GM18505 (cell line): Measurements from ENCODE around the gene NDRG3.
"Not testable (repeated sequence)": the region's sequence is repeated elsewhere in the genome, so short reads cannot be mapped to it uniquely, and the experiment has no call there.

ENCODE experiments used
- ATAC-seq: cut with Tn5 transposase; IDR thresholded peaks from one replicate; pipeline ENCODE4 v1.9.1; 2021; ENCODE audit not compliant: unreplicated experiment
- POLR2A ChIP-seq: IDR thresholded peaks from 4 replicates; pipeline ENCODE4 v1.6.1; 2011; ENCODE audit warnings: borderline replicate concordance; ENCODE audit not compliant: insufficient read depth, insufficient read length; ENCODE audit errors: extremely low read depth

NDRG3 gene

DNA sequence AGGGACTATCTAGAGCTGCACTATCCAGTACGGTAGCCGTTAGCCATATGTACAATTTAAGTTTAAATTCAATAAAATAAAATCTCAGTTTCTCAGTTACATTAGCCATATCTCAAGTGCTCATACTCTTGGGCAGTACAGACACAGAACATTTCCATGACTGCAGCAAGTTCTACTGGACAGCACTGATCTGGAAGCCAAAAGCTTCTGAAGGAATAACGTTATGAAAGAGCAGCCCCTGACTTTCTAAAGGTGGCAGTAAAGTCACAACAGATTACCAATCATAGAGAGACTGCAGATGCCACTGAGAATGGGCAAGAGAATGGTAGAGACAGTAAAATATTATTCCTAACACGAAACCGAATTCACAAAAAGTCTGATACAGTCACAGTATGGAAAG, 36.8 kb downstream of the NDRG3 start:
- ATAC-seq, result no peak
- no peak for TF ChIP-seq POLR2A

DNA sequence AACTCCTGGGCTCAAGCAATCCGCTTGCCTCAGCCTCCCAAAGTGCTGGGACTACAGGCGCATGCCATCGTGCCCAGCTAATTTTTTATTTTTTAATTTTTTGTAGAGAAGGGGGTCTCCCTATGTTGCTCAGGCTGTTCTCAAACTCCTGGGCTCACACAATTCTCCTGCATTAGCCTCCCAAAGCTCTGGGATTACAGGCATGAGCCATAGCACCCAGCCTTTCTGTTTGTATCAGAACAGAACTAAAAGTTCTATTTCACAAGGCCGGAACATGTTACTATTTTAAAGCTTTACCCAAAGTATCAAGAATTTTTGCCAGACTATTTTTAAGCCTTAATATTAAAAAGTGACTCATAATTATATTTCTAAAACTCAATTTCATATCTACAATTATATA, 42.4 kb downstream of the NDRG3 start:
- no peak for ATAC-seq
- TF ChIP-seq POLR2A, result no peak

DNA sequence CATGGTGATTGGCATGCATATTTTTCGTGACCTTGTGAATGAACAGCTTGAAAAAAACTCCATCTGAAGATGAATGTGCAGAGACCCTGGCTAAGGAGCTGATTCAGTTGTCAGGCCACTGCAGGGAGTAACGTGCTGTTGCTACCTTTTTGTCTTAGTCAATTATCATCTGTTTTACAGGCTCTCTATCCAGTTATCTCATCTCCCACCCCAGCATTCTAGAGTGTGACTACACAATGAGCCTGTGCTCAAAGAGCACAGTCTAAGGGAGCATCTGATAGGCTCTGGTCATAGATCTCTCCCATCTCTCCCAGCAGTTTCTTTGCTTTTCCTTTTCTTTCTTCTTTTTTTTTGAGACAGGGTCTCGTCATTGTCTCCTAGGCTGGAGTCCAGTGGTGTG, 45.5 kb downstream of the NDRG3 start:
- ATAC-seq, result no peak
- TF ChIP-seq POLR2A, result no peak

DNA sequence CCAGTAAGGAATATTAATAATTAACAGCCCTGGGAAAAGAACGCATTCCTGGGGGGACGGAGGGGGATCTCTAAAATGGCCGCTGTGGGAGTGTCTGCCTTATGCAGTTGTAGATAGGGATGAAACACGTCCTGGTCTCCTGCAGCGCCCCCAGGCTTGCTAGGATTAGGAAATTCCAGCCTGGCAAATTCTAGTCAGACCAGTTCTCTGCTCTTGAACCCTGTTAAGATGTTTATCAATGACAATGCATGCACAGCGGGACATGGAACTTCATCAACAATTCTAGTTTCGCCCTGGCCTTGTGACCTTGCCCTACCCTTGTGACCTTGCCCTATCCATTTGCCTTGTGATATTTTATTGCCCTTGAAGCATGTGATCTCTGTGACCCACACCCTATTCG, 50.4 kb downstream of the NDRG3 start:
- not testable (repeated sequence) for ATAC-seq

DNA sequence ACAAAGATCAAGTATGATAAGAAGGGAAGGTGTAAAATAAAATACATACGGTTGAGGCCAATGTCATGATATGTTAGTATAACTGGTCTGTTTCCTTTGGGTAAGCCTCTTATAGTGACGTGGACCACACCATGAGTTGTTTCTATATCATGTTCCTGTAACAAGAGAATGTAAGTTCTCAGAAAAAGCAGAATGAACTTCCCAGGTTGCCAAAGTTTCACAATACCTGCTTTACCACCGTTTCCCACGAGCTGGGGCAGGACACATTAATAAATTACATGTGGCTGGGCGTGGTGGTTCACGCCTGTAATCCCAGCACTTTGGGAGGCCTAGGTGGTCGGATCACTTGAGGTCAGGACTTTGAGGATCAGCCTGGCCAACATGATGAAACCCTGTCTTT, 57.3 kb downstream of the NDRG3 start:
- no peak for ATAC-seq
- no peak for TF ChIP-seq POLR2A

DNA sequence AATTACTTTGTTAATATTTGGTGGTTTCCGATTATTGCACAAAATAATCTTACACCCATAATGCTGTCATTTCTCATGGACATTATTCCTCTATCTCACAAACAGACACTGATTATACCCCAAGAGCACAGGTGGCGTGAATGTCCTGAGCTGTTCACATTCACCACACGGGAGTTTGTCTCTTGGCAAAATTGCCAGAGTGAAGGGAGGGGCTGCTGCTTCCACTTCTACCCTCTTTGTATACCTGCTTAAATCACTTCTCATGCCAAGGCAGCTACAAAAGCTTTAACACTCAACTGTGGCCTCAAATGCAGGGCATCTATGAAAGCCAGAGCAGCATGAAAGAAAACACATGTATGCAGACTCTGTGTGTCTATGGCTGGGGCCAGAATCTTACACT, 58.0 kb downstream of the NDRG3 start:
- no peak for ATAC-seq
- TF ChIP-seq POLR2A, result no peak

DNA sequence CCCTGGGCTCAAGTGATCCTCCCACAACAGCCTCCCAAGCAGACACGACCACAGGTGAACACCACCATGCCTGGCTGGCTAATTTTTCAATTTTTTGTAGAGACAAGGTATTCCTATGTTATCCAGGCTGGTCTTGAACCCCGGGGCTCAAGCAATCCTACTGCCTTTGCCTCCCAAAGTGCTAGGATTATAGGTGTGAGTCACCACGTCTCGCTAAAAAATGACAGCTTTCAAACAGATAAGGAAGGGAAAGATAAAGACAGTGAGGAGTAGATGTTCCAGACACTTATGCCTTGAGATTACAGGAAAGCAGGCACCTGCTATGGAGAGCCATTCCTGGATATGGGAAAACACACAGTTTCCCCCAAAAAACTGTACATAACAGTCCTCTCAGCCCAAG, 58.9 kb downstream of the NDRG3 start:
- TF ChIP-seq POLR2A, result no peak

DNA sequence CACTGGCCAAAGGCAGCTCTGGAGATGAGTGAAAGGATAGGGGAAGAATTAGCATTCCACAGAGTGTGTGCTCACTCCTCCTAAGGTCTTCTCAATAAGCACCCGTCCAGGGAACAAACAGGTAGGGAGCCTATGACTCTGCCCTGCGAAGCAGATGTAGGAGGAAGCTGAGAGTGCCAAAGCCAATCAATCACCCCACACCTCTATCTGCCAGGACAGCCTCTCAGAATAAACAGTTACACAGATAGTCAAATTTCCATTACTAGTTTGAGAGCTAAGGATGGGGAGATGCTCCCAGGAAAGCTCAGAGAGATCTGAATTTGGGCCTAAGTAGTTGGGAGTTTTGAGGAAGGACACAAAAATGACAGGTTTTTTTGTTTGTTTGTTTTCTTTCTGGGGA, 59.4 kb downstream of the NDRG3 start:
- ATAC-seq, result no peak
- TF ChIP-seq POLR2A, result no peak

More for the DNA sequence above, 58.9 kb downstream of the NDRG3 start:
- ATAC-seq, result no peak

DNA sequence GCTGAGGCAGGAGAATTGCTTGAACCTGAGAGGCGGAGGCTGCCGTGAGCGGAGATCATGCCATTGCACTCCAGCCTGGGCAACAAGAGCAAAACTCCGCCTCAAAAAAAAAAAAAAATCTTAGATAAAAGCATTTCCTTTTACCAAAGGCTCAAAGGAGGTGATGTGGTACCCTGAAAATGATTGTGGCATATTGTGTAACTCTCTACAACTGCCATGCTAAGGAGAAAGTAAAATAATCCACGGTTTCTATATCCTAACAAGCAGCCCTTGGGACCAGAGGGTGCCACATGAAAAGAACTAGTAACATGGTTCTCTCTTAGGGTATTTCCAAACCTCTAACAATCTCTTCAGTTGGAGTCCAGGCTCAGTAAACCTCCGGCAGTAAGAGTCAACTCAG, 61.1 kb downstream of the NDRG3 start:
- no peak for TF ChIP-seq POLR2A
- no peak for ATAC-seq

DNA sequence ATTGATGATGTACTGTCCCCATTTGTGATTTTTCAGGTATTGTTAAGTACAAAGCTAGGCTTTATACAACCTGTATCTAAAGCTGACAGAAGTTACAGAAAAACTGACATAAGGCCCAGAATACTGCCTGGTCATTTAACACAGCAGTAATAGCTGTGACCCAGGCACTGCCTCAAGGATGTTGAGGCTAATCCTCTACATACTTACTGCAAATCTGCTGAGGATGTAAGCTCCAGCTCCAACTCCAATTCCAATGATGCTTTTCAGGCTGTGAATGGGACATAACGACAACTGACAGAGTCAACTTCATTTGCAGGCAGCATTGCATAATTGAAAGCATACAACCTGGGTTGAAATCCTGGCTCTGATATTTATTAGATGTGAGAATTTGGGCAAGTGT, 63.6 kb downstream of the NDRG3 start:
- ATAC-seq, result no peak

DNA sequence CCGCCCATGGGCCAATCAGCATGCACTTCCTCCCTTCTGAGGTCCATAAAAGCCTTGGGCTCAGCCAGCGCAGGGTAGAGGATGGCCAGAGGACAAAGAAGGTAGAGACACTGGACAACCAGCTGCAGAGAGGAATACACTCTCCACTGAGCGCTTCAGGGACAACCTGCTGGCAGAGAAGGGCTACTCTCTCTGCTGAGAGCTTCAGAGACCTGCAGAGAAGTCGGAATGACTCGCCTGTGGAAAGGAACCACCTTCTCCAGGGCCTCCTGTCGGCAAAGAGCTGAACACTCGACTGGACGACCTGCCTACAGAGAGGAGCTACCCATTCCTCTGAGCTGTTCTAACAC, 68.5 kb downstream of the NDRG3 start:
- ATAC-seq, result no peak
- no peak for TF ChIP-seq POLR2A

More for the DNA sequence above, 63.6 kb downstream of the NDRG3 start:
- no peak for TF ChIP-seq POLR2A

DNA sequence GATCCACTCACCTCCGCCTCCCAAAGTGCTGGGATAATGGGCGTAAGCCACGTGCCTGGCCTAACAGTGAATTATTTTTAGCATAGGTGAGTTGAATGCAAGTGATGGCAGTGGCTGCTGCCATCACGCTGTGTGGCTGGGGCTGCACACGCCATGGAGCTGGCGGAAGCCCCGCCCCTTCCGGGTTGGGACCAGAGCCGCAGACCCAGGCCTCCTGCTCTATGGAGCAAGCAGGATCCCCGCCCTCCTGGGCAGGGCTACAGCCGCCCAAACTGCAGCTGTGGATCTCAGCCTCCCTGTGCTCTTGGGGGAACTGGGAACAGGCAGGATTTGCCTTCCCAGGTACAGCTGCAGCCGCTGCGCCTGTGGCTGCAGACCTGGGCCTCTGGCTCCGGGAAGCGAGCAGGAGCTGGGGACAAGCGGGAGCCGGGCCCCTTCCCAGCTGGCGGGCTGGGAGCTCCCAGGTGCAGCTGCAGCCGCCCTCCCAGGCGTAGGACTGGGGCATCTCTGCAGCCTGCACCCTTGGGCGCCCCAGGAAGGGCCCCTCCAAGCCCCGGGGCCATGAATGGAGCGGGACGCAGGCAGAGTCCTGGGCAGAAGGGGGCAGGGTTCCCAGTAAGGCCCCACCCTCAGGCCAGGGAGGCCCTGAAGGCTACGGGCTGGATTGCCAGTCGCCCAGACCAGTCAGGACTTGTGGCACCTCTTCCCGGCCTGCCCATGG, 69.0 kb downstream of the NDRG3 start:
- TF ChIP-seq POLR2A, result no peak
- no peak for ATAC-seq

DNA sequence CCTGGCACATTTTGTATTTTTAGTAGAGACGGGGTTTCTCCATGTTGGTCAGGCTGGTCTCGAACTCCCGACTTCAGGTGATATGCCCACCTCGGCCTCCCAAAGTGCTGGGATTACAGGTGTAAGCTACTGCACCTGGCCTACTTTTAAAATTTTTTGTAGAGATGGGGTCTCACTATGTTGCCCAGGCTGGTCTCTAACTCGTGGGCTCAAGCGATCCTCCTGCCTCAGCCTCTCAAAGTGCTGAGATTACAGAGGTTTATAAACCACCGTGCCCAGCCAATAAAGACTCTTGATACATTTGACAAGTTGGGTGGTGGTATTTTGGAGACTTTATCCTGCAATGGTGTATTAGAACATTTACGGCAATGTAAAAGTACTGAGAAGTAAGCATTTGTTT, 70.3 kb downstream of the NDRG3 start:
- ATAC-seq, result not testable (repeated sequence)

DNA sequence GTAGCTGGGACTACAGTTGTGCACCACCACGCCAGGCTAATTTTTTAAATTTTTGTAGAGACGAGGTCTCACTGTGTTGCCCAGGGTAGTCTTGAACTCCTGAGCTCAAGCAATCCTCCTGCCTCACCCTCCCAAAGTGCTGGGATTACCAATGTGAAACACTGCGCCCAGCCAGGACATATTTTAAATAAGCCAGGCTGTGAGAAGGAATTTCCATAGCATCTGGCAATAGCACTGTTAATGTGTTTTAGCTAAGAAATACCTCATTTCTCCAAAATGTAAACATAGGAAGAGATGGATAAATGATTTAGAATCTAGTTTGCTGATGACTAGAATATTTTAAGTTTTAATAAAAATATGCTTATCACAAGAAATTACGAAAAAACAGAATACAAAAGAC, 72.9 kb downstream of the NDRG3 start:
- ATAC-seq, result no peak
- no peak for TF ChIP-seq POLR2A

DNA sequence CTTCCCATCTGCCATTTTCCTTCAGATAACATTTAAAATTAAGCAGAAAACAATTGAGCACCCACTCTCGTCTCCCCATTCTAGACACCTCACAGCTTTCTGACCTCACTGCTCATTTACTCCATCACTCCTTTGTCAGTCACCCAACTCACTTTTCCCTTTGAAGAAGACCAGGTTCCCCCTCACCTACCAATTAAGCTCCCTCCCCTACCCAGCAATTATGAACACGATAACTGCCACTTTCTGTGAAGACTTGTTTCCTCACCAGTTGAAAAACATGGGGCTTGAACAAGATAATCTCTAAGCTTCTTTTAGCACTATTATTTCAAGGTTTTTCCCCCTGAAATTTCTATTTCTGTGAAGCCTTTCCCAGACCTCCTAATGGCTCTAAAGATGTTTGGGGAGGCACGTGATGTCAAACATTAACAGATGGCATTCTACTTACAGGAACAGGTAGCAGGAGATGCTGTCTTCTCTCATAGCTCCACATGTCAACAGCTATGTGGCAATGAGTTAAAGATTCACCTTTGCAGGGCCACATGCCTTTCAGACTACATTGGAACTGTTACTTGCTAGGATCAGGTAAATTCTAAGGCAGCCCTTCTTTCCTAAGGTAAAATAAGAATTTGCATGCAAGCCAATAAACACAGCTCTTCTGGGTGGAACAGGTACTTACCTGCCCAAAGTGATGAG, 75.1 kb downstream of the NDRG3 start:
- TF ChIP-seq POLR2A, result no peak
- no peak for ATAC-seq
